8988T (cell line): Measurements from ENCODE around the gene SOS2.

ENCODE experiments used
- DNase-seq: peaks from one replicate; pipeline ENCODE4 v3.0.0; 2011

Gene SOS2

DNA sequence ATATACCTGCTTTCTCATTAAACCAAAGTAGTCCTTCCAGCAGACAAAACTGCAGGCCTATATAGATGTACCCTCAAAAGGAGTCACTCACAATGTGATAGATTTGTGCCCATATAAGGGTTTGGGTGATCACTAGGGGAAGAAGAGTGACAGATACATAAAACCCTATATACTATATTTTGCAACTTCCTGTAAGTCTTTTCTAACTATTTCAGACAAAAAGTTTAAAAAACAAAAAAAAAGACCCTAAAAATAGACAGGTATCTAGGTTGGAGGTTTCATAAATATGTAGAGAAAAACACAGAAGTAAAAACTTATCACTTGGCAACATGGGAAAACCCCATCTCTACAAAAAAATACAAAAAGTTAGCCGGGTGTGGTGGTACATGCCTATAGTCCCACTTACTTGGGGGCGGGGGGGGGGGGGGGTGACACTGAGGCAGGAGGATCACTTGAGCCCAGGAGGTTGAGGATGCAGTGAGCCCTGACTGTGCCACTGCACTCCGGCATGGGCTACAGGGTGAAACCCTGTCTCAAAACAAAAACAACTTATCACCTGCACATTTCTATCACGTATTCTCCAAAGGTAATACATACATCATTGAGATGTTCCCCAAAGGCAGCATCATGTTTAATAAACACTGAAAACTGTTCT, 117.9 kb downstream of the SOS2 start:
- DNase-seq: no peak

DNA sequence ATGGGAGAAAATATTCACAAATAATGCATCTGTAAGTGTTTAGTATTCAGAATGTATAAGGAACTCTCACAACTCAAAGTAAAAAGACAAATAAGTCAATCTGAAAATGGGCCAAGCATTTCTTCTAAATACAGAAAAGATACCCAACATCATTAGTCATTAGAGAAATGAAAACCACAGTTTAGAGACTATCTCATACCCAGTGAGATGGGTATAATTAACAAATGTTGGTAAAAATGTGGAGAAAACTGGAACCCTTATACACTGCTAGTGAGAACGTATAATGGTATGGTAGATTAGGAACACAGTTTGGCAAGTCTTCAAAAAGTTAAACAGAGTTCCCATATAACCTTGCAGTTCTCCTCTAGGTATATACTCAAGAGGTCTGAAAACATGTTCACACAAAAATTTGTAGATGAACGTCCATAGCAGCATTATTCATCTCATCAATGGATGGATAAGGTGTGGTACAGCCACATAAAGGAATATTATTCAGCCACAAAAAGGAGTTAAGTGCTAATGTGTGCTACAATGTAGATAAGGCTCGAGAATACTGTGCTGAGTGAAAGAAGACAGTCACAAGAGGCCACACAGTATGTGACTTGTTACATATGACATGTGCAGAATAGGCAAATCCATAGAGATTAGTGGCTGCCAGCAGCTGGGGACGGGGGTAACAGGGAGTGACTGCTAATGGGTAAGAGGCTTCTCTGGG, 120.9 kb downstream of the SOS2 start:
- no peak for DNase-seq

DNA sequence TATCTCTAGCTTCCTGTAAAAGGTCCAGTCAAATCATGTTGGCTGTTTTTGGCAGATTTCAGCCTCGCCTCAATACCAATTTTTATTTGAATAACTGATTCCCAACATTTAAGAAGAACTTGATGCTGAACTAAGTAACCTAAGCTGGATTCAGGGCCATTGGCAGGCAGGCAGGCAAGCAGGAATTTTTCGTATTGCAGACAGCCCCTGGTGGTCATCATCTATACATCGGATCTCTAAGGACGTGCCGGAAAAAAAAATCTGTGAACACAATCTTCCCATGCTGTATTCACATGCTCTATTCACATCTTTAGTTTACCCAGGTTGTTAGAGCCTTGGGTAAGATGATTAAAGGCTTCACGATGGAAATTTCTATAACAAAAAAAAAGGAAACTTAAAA, 122.0 kb downstream of the SOS2 start:
- DNase-seq: no peak

DNA sequence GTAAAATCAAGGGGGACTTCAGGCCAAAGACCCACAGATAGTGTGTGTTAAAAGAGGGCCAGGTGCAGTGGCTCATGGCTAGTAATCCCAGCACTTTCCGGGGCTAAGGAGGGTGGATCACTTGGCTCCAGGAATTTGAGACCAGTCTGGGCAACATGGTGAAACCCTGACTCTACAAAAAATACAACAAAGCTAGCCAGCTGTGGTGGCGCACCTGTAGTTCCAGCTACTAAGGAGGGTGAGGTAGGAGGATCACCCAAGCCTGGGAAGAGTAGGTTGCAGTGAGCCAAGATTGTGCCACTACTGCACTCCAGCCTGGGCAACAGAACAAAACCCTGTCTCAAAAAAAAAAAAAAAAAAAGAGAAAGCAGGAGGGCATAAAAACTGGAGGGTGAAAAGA, 123.5 kb downstream of the SOS2 start:
- DNase-seq: no peak

DNA sequence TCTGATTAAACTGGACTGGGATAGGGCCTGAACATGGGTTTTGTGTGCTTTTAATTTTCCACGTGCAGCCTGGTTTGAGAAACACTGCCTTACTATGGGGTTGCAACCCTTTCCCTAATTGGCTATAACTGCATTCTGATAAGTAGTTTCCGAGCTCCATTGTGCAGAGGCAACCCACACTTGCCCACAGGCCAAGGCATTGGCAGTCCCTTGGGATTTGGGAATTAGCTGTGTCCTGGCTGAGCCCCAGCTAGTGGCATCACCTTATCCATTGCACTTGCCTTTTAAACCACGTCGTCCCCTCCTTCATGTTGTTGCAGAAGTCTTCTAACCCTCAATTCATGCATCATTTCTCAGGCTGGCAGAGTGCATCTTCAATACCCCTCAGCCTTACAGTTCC, 125.2 kb downstream of the SOS2 start:
- no peak for DNase-seq

DNA sequence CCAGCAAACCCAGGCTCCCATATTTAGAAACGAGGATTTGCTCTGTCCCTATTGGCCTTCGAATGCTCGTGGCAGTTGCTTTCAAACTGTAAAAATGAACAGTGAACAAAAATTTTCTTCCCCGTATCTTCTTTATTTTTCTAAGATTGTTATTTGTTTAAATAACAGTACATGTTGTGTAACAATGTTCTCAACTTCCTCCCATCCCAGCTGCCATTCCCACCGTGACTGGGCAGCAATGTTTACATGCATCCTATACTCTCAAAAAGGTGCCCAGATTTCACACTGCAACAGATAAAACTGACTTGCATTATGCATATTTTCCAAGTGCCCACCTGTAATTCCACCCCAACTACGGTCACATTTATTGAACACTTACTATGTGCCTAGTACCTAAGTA, 127.8 kb downstream of the SOS2 start:
- no peak for DNase-seq

DNA sequence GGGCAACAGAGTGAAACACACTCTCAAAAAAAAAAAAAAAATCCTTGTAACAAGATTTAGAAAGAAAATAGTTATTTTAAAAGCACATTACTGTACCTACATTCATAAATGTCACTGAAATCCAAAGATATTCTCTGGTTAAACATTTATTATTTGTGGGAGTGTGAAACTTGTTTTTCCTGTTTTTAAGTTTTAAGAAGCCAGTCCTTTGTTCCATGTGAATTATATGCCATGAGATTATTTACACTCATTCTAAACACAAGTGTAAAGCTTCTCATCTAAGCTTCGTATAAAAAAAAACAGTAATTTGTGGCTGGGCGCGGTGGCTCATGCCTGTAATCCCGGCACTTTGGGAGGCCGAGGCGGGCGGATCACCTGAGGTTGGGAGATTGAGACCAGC, 130.0 kb downstream of the SOS2 start:
- DNase-seq: no peak

DNA sequence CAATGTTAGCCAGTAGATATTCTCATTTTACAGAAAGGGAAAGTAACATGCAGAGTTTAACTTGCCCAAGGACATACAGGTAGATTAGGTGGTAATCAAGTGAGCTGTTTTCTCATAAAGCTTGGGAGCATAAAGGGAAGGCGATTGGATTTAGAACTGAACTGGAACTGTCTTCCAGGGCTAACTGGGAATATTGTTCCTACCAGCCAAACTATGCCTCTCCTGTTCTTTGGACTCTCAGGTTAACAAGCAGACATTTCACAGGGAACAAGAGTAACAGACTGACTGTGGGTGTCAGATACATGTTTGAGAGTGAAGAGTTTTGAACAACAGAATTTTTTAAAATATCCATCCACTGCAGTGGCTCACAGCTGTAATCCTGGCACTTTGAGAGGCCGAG, 130.6 kb downstream of the SOS2 start:
- DNase-seq: no peak

DNA sequence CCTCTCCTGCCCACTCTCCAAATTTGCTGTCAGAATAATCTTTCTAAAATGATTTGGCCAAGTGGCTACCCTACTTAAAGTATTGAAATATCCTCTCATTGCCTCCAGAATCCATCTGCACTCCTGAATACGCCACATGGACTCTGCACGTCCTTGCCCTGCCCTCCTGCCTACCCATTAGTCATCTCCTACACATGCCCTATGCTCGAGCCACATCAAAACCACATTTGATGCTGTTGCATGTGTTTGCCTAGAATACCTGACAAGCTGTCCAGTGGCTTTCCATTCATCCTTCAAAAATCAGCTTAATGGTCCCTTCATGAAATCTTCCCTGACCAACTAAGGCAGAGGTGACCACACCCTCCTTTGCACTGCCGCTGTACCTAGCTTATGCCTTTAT, 132.0 kb downstream of the SOS2 start:
- no peak for DNase-seq

DNA sequence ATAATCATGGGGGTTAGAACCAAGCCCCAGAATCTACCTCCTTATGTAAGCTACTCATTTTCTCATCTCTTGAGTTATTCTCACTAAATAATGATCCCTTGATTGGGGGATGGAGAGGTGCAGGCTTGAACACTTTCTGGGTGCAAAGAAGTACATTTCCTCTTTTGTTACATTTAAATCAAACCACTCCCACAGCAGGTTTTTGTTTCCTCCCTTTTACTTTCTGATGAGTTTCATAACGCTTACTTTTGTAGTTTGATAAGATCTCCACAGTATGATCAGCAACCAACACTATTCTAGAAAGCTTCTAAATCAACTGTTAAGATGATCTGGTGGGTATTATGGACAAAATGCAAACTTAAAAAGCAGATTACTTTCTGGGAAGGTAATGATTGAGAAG, 135.5 kb downstream of the SOS2 start:
- DNase-seq: no peak

DNA sequence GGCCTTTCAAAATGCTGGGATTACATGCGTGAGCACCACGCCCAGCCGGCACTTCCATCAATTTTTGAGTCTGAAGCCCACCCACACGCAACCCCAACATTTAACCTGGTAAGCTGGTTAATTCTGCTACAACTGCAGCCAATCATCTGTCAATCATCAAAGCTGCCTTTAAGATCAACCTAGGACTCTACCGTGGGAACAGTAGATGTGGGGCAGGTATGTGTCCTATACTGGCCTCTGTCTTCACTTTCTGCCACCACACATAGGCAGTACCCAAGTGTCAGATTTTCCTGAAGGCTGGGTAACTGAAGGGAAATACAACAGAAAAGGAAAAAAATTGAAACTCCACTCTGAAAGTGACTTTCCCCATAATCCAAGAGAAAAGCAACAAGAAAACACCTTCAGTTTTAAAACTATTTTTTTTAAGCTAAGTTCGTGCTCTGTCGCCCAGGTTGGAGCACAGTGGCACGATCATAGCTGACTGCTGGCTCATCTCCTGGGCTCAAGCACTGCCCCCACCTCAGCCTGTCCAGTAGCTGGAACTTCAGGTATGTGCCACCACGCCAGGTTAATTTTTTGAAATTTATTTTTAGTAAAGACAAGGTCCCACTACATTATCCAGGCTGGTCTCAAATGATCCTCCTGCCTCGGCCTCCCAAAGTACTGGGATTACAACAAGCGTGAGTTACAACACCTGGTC, 137.2 kb downstream of the SOS2 start:
- no peak for DNase-seq

DNA sequence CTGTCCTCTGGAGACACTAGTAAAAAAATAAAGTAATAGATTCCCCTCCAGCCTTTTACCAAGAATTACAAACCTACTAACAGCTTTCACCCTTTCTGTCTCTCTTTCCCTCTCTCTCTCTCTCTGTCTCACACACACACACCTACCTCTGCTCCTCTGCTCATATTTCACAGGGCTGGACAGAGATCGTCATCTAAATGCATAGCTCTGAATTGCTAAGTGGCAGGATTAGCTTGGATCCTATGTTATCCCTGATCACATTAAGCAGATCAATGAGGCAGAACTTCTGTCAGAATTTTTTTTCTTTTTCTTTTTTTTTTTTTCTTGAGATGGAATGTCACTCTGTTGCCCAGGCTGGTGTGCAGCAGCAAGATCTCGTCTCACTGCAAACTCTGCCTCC, 137.9 kb downstream of the SOS2 start:
- DNase-seq: no peak

DNA sequence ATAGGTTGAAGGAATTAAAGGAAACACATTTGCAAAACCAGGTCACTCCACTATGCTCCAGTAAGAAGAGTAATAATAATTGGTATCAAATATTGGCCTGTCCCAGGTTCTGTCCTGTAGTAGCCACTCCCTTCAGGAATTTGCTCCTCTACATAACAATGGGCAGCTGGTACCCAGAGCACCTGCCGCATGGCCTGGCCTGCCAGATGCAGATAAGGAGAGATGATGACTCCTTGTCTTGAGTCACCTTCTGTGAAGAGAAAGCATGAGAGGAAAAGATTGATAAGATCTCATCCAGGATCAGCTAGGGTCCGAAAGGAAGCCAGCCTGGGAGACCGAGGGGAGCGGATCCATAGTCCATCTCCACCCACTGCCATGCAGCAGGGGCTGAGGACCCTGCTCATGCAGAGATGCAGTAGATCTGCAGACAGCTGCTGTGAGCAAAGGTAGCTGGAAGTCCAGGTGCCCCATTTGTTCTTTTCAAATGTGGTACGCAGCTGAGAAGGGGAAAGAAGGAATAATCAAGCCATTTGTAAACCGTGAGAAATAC, 139.3 kb downstream of the SOS2 start:
- DNase-seq: no peak

DNA sequence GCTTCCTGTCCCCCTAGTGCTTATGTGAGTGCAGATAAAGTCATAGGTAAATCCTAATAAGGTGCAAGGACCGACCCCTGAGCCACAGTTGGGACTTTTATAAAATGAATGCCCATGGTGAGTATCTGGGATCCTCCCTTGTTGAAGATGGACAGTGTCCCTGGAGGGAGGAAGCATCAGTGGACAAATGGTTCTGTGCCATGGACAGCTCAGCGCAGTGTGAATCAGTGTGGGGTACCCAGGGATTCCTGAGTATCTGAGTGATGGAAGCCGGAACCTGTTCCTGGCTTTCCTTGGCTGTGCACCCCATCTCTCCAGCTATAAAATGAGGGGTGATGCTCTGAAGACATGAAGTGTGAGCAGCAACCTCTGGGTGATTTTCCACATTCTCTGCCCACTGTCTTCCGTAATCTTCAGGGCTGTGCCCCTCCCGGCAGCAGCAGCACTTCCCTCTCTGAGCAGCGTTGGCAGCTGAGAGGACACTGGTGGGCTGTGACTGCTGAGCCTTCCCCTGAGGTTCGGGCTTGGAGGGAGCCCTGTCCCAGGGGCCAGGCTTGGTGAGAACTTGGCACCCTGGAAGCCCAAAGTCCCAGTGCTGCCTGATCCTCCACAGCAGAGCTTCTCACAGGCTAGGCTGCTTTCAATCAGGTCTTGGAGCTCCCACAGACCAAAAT, 140.0 kb downstream of the SOS2 start:
- DNase-seq: no peak

DNA sequence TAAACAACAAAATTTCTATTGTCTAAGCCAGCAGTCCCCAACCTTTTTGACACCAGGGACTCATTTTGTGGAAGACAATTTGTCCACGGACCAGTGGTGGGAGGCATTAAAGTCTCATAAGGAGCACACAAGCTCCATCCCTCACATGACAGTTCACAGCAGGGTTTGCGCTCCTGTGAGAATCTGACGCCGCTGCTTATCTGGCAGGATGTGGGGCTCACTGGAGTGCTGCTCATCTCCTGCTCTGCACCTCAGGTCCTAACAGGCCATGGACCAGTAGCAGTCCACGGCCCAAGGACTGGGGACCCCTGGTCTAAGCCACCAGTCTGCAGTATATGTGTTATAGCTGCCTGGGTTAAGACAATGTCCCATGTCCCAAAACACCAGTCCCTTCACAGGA, 142.2 kb downstream of the SOS2 start:
- no peak for DNase-seq

DNA sequence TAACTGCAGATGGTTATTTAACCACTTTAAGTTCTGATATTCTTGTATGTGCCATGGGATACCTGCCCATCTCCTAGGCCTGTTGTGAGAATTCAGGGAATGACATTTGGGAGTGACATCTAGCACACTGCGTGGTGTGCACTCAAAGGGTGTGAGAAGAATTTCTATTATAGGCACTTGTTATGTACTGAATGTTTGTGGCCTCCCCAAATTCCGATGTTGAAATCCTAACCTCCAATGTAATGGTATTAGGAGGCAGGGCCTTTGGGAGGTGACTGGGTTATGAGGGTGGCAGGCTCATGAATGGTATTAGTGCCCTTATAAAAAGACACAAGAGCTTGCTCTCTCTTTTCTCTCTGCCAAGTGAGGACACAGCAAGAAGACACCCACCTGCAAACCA, 142.6 kb downstream of the SOS2 start:
- DNase-seq: no peak

DNA sequence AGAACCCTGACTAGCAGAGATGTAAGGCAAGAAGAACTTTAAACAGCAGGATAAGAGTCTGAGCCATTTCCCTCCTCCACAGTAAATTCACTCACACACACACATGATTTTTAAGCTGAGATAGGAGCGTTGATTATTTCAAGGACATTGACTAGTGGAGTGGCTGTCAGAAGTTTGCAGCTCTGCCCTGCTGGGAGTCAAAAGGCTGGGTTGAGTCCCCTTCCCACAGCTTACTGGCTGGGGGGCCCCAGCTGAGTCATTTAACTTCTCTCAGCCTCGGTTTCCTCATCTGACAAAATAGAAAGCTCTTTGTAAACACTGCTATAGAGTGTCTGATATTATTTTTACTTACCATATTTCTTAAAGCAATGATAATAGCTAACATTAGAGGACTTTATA, 143.3 kb downstream of the SOS2 start:
- DNase-seq: no peak

DNA sequence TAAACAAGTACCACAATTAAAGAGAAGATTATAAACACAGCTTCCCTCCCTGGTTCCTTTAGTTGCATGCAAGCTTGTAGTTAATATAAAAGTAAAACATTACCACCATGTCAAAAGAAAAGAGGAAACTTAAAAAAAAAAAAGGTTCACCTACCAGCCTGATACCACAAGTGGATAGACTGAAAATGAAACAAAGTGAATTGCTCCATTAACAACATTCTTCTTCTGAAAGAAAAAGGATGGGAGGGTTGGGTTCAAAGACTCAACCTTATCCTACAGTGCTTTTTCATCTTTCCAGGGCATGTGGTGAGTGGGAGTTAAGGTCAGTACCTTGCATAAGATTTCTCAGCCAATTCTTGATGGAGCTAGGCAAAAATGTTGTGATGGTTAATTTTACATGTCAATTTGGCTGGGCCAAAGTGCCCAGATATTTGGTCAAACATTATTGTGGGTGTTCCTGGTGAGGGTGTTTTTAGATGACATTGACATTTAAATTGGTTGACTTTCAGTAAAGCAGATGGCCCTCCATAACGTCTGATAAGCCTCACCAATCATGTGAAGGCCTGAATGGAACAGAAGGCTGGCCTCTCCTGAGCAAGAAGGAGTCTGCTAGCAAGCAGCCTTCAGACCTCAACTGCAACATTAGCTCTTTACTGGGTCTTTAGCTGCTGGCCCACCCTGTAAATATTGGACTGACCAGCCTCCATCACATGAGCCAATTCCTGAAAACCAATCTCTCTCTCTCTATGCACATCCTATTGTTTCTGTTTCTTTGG, 143.8 kb downstream of the SOS2 start:
- DNase-seq: no peak

DNA sequence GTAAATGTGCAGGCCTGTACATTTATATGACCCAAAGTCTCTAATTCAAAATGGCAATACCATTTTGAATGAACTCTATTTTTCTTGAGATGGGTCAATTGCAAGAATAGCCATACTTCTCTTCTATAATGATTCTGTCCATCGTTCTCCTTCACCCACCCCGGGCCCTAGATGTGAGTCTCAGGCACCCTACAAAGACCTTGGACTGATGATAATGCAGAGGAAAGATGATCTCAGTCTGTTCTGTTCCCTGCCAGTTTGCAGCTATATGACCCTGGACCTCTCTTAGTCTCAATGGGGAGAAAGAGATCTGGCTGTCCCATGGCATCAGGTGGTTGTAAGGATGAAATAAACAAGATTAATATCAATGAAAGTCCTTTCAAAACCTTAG, 145.1 kb downstream of the SOS2 start:
- no peak for DNase-seq

DNA sequence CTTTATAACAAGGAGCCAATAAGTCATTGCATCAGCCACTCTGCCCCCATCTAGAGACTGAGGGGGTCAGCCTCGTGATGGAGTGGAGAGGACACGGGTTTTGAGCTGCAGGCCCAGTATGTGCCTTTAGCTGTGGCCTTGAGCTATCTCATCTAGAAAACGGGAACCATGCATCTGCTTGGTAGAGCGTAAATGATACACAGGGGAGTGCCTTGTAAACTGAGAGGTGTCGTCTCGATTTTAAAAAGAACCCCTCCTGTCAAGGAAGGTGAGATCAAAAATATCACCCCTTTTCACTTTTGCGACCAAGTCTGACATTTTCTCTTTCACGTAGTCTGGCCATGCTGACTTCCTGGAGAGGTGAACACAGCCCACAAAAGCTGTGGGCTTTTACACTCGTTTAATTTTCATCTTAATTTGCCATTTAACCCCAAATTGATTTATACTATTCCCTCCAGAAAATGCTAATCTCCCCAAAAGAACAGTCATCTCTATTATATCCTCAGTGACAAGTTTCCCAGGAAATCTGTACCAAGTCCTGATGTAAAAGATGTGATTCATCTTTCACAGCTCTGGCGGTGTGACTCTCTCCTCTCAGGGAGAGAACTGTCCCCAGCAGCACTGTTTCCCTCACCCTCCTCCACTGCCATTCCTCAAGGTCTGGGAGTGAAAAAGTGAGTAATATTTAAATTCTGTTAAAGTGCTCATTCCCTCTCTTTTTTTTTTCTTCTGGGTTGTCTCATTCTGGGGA, 145.6 kb downstream of the SOS2 start:
- no peak for DNase-seq

DNA sequence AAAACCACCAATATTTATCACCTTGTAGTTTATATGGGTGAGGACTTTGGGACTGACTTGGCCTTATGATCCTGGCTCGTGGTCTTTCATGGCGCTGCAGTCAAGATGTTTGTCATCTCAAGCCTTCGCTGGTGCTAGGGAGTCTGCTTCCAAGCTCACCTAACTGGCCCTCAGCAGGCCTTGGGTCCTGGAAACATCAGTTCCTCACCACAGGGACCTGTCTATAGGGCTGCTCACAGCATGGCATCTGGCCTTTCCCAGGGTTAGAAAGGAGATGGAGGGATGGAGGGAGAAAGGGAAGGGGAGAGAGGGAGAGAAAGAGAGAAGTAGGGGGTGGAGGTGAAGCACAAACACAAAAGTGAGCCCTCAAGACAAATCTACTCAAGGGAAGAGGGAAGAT, 146.7 kb downstream of the SOS2 start:
- DNase-seq: no peak
